Measurements from ENCODE around the gene LAMB1.
"Not testable (repeated sequence)": the region's sequence is repeated elsewhere in the genome, so short reads cannot be mapped to it uniquely, and the experiment has no call there.

LAMB1 gene

GRCh38 chr7:107943018-107943417 lies 59.9 kb downstream of the LAMB1 start:
- no peak for DNase-seq

GRCh38 chr7:107940951-107941350 lies 62.0 kb downstream of the LAMB1 start:
- no peak for DNase-seq

- DNase-seq: no peak
Measured at GRCh38 chr7:107939573-107940489, 63.1 kb downstream of the LAMB1 start.

GRCh38 chr7:107938456-107939250 lies 64.3 kb downstream of the LAMB1 start:
- no peak for DNase-seq

GRCh38 chr7:107937531-107937930 lies 65.4 kb downstream of the LAMB1 start:
- DNase-seq: no peak

- no peak for DNase-seq
Measured at GRCh38 chr7:107936312-107936711, 66.6 kb downstream of the LAMB1 start.

GRCh38 chr7:107934991-107935770 lies 67.8 kb downstream of the LAMB1 start:
- DNase-seq: no peak

GRCh38 chr7:107933386-107934013 lies 69.5 kb downstream of the LAMB1 start:
- no peak for DNase-seq

- DNase-seq: no peak
Measured at GRCh38 chr7:107932805-107933204, 70.2 kb downstream of the LAMB1 start.

GRCh38 chr7:107931740-107932515 lies 71.0 kb downstream of the LAMB1 start:
- no peak for DNase-seq

GRCh38 chr7:107926481-107926880 lies 76.5 kb downstream of the LAMB1 start:
- DNase-seq: no peak

- DNase-seq: no peak
Measured at GRCh38 chr7:107924841-107925504, 78.0 kb downstream of the LAMB1 start.

- no peak for DNase-seq
Measured at GRCh38 chr7:107922886-107923285, 80.1 kb downstream of the LAMB1 start.

GRCh38 chr7:107921826-107922225 lies 81.1 kb downstream of the LAMB1 start:
- DNase-seq: not testable (repeated sequence)

GRCh38 chr7:107920048-107920772 lies 82.8 kb downstream of the LAMB1 start:
- DNase-seq: no peak

- DNase-seq: no peak
Measured at GRCh38 chr7:107918948-107919347, 84.0 kb downstream of the LAMB1 start.

GRCh38 chr7:107917763-107918651 lies 85.0 kb downstream of the LAMB1 start:
- DNase-seq: no peak

- no peak for DNase-seq
Measured at GRCh38 chr7:107915541-107915940, 87.4 kb downstream of the LAMB1 start.

GRCh38 chr7:107914831-107915230 lies 88.1 kb downstream of the LAMB1 start:
- no peak for DNase-seq
